Adipose tissue (tissue), 3 donors: ENCODE results near the gene ABHD16B. TPM values are rescaled to one million over a fixed set of nuclear protein-coding genes. Genes with fewer than 3 reads are reported as not detected.

Experiments used
- H3K27ac ChIP-seq: one replicate; pipeline ENCODE4 v1.5.1; 2013; ENCODE audit warnings: low read depth, low read length
- WGBS, 3 donors: extraction: QIAGEN DNeasy Blood & Tissue Kit; methylation state at CpG; one replicate each; pipeline ENCODE4 v1.1.7; 2013; 5-methylcytosine and 5-hydroxymethylcytosine counted together
- polyA plus RNA-seq, 3 donors: library from polyadenylated mRNA; stranded (reverse); fragments of 200-250 nt; gene quantifications; one replicate each; pipeline ENCODE4 v1.2.3, GENCODE V29; 2013
- donor health status: healthy with polysubstance abuse.
- donor health status: Bipolar disorder and iron deficiency.
- donor health status: healthy.

The ABHD16B gene
- polyA plus RNA-seq, 3 donors: 0.72 to 1.2 TPM; not detected in 1

DNA sequence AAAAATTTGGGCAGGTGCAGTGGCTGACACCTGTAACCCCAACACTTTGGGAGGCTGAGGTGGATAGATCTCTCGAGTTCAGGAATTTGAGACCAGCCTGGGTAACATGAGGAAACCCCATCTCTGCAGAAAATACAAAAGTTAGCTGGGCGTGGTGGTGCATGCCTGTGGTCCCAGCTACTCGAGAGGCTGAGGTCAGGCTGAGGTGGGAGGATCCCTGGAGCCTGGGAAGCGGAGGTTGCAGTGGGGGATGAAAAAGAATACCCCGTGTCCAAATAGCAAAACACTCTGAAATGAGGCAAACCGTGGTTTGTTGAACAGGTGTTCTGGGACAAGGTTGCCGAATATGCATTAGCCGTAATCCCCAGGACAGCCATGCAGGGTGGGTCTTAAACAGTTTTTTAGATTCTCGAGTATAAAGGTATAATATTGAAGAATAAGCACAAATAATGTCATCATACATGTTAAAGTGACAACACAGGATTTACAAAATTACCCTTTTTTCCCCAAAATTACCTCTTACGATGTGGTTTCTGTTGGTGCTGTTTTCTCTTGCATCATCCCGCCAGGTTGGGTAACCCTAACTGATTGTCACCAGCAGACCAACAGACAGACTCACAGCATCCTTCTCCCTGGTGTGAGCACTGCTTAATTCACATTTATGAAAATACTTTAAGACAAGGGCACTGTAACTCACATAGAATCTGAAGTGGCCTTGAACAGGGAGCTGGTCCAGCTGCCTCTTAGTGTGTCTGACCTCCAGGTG lies 42.7 kb downstream of the ABHD16B start:
- WGBS, 3 donors: 60 to 78% (median 61%) methylated on average over 11 of the region's 11 CpGs
- H3K27ac ChIP-seq: no peak overlapping the region

- H3K27ac ChIP-seq: no peak overlapping the region
- 52 to 74% (median 69%) methylated on average over 16 of the region's 16 CpGs for WGBS, 3 donors
These were observed 46.8 kb downstream of the ABHD16B start for GRCh38 chr20:63908008-63908682.

DNA sequence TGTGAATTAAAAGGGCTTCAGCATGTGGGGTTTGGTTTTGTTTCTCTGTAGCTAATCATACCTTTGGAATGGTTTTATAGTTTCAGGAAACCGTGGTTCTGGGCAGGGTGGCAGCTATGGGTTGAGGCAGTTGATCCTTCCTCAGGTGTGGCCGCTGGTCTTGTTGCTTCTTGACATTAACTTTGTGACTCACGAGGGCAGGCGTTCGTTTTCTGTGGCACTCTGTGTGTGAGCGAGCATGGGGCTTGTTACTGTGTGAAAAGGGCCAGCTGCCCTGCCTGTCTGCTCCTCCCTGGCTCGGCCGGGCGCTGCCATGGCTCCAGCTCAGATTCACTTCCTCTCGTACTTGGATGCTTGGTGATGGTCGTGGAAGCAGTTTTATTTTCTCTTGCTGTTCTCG lies 49.9 kb downstream of the ABHD16B start:
- WGBS, 3 donors: 32 to 51% (median 49%) methylated on average over 12 of the region's 12 CpGs
- no peak overlapping the region for H3K27ac ChIP-seq

Other genes with a start within 250 kb of the ABHD16B start
- 1 to 10 TPM; 6.9 to 9.6 (median 7.5) TPM for gene GMEB2, start 234.4 kb upstream of the ABHD16B start, polyA plus RNA-seq
- 10 to 100 TPM; 10.6 to 16.9 (median 12.6) TPM for gene STMN3, start 208.1 kb upstream of the ABHD16B start, polyA plus RNA-seq
- 10 to 100 TPM in 2 of 3 donors, 1 to 10 TPM in 1; 7.3 to 16.1 (median 11.8) TPM for gene RTEL1, start 203.2 kb upstream of the ABHD16B start, polyA plus RNA-seq
- 10 to 100 TPM in 1 of 3 donors, 1 to 10 TPM in 2; 7.4 to 92.8 (median 9.3) TPM for gene TNFRSF6B, start 164.8 kb upstream of the ABHD16B start, polyA plus RNA-seq
- gene ARFRP1, start 153.5 kb upstream of the ABHD16B start, polyA plus RNA-seq: 10 to 100 TPM; 26.9 to 50.8 (median 40.9) TPM
- 10 to 100 TPM; 13.2 to 33.0 (median 30.7) TPM for gene ZGPAT, start 153.5 kb upstream of the ABHD16B start, polyA plus RNA-seq
- gene LIME1, start 124.8 kb upstream of the ABHD16B start, polyA plus RNA-seq: 10 to 100 TPM in 2 of 3 donors, 1 to 10 TPM in 1; 5.2 to 16.7 (median 10.7) TPM
- gene SLC2A4RG, start 121.7 kb upstream of the ABHD16B start, polyA plus RNA-seq: 100 to 1,000 TPM in 1 of 3 donors, 10 to 100 TPM in 2; 28.3 to 137 (median 72.8) TPM
- gene ZBTB46, start 30.2 kb upstream of the ABHD16B start, polyA plus RNA-seq: 1 to 10 TPM; 1.8 to 8.2 (median 6.1) TPM
- 100 to 1,000 TPM in 1 of 3 donors, 10 to 100 TPM in 2; 34.8 to 109 (median 88.8) TPM for gene TPD52L2, start 3.8 kb downstream of the ABHD16B start, polyA plus RNA-seq
- 10 to 100 TPM; 19.0 to 22.9 (median 21.1) TPM for gene DNAJC5, start 33.6 kb downstream of the ABHD16B start, polyA plus RNA-seq
- gene UCKL1, start 94.9 kb downstream of the ABHD16B start, polyA plus RNA-seq: 10 to 100 TPM; 28.9 to 44.6 (median 33.1) TPM
- gene ZNF512B, start 108.4 kb downstream of the ABHD16B start, polyA plus RNA-seq: 10 to 100 TPM in 1 of 3 donors, 1 to 10 TPM in 2; 7.4 to 10.2 (median 9.1) TPM
- gene SAMD10, start 118.1 kb downstream of the ABHD16B start, polyA plus RNA-seq: 1 to 10 TPM; 2.0 to 2.7 (median 2.6) TPM
- 10 to 100 TPM; 28.9 to 37.2 (median 34.1) TPM for gene PRPF6, start 119.6 kb downstream of the ABHD16B start, polyA plus RNA-seq
- gene C20orf204, start 174.7 kb downstream of the ABHD16B start, polyA plus RNA-seq: under 1 TPM; 0.56 to 0.58 (median 0.56) TPM
- gene SOX18, start 188.1 kb downstream of the ABHD16B start, polyA plus RNA-seq: 10 to 100 TPM in 2 of 3 donors, 1 to 10 TPM in 1; 8.1 to 53.5 (median 33.4) TPM
- 10 to 100 TPM; 17.2 to 48.5 (median 35.4) TPM for gene TCEA2, start 201.7 kb downstream of the ABHD16B start, polyA plus RNA-seq
- gene RGS19, start 218.0 kb downstream of the ABHD16B start, polyA plus RNA-seq: 10 to 100 TPM in 2 of 3 donors, 1 to 10 TPM in 1; 4.9 to 19.9 (median 19.2) TPM
- 1 to 10 TPM in 2 of 3 donors, under 1 TPM in 1; 0.45 to 1.2 (median 1.1) TPM for gene OPRL1, start 218.6 kb downstream of the ABHD16B start, polyA plus RNA-seq
- gene LKAAEAR1, start 222.9 kb downstream of the ABHD16B start, polyA plus RNA-seq: under 1 TPM in 2 of 3 donors, not detected in 1; 0.27 to 0.64 TPM
- not detected for gene NPBWR2, start 246.1 kb downstream of the ABHD16B start, polyA plus RNA-seq